Common myeloid progenitor, CD34-positive (primary cell): ENCODE results near the gene DIMT1.

Source experiments
- CTCF ChIA-PET: fragments of 350-600 bp; sonication (Branson Sonifier 250); formaldehyde crosslinking; loops from one replicate; lab custom pipeline; 2021; ENCODE audit warnings: antibody characterized with exemption; lab: Charles Lee
- POLR2A ChIA-PET: fragments of 350-600 bp; sonication (Branson Sonifier 250); formaldehyde crosslinking; loops from one replicate; lab custom pipeline; 2021; ENCODE audit warnings: antibody characterized with exemption; lab: Charles Lee
- DNase-seq, 3 donors: peaks; one replicate each; pipeline versions ENCODE4 v3.0.0 to v3.0.0-alpha.2; 2013
- H3K27ac ChIP-seq, 2 experiments: 1 replicate in 1 of 2; 2 replicates in 1 of 2; pipeline ENCODE4 v1.7.0; 2013; ENCODE audit warnings: inconsistent platforms in 2 of 2, low read length in 2 of 2, mild to moderate bottlenecking in 2 of 2, low read depth in 1 of 2, moderate library complexity in 1 of 2; ENCODE audit not compliant: severe bottlenecking in 2 of 2, insufficient read depth in 1 of 2, poor library complexity in 1 of 2
- H3K27me3 ChIP-seq, 5 experiments: replicated peaks in 2 of 5; 1 replicate in 3 of 5; 2 replicates in 2 of 5; pipeline versions ENCODE4 v1.6.1 to v1.7.0; 2013; ENCODE audit warnings: low read length in 4 of 5, mild to moderate bottlenecking in 2 of 5, moderate library complexity in 2 of 5, inconsistent platforms in 1 of 5; ENCODE audit not compliant: insufficient read depth in 5 of 5, control insufficient read depth in 4 of 5
- H3K36me3 ChIP-seq, 4 experiments: 1 replicate in 2 of 4; 2 replicates in 2 of 4; pipeline versions ENCODE4 v1.6.1 to v1.7.0; 2013; ENCODE audit warnings: low read length in 3 of 4, control low read depth in 1 of 4, mild to moderate bottlenecking in 1 of 4; ENCODE audit not compliant: control insufficient read depth in 4 of 4, insufficient read depth in 4 of 4
- H3K4me1 ChIP-seq, 4 experiments: 1 replicate in 3 of 4; 2 replicates in 1 of 4; pipeline versions ENCODE4 v1.6.1 to v1.7.1; 2013; ENCODE audit warnings: low read length in 3 of 4, mild to moderate bottlenecking in 3 of 4, control low read depth in 1 of 4, inconsistent platforms in 1 of 4, moderate library complexity in 1 of 4; ENCODE audit not compliant: control insufficient read depth in 4 of 4, insufficient read depth in 4 of 4; ENCODE audit errors: control extremely low read depth in 1 of 4
- H3K4me3 ChIP-seq, 7 experiments: 1 replicate in 4 of 7; 2 replicates in 3 of 7; pipeline versions ENCODE4 v1.5.1 to v1.7.0; 2013; ENCODE audit warnings: mild to moderate bottlenecking in 7 of 7, low read length in 6 of 7, moderate library complexity in 6 of 7, inconsistent platforms in 2 of 7, low read depth in 2 of 7, control low read depth in 1 of 7; ENCODE audit not compliant: insufficient read depth in 4 of 7, control insufficient read depth in 1 of 7; ENCODE audit errors: extremely low read depth in 1 of 7
- H3K9me3 ChIP-seq, 5 experiments: 1 replicate in 4 of 5; 2 replicates in 1 of 5; pipeline versions ENCODE4 v1.6.1 to v1.7.1; 2013; ENCODE audit warnings: low read length in 4 of 5, mild to moderate bottlenecking in 2 of 5, inconsistent platforms in 1 of 5, low read depth in 1 of 5, moderate library complexity in 1 of 5; ENCODE audit not compliant: control insufficient read depth in 4 of 5, insufficient read depth in 2 of 5; ENCODE audit errors: control extremely low read depth in 1 of 5
- WGBS: methylation state at CpG from one replicate; pipeline ENCODE4 v1.1.5; 2013; ENCODE audit not compliant: insufficient coverage; 5-methylcytosine and 5-hydroxymethylcytosine counted together

The DIMT1 gene

DNA sequence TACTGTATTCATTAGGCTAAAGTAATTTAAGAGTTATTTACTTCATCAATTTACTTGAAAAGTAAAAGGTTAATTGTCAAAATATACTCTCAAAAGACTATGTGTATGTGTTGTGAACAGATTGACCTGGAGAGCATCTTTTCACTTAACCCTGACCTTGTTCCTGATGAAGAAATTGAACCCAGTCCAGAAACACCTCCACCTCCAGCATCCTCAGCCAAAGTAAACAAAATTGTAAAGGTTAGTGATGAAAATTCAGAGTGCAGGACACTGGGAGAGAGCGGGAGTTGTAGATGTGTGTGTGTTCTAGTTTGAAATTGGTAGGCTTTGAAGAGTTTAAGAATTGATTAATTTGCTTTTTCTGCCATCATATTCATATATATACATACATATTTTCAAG lies 55.8 kb downstream of the DIMT1 start:
- WGBS: no CpG with 5 or more reads among the region's 1 CpG
- no peak for DNase-seq
- POLR2A ChIA-PET: no interaction called here
- Histone ChIP-seq H3K27me3 (no peaks in the 10 kb centered on the region), H3K4me3 (no peak overlapping the region), H3K36me3 (peaks cover 15 to 31% (median 22%) of the 10 kb centered on the region in 4 experiments), H3K27ac (no peak overlapping the region), H3K9me3 (no peaks in the 10 kb centered on the region), H3K4me1 (peaks cover 0 to 11% (median 4%) of the 10 kb centered on the region in 4 experiments)
- CTCF ChIA-PET: no interaction called here

DNA sequence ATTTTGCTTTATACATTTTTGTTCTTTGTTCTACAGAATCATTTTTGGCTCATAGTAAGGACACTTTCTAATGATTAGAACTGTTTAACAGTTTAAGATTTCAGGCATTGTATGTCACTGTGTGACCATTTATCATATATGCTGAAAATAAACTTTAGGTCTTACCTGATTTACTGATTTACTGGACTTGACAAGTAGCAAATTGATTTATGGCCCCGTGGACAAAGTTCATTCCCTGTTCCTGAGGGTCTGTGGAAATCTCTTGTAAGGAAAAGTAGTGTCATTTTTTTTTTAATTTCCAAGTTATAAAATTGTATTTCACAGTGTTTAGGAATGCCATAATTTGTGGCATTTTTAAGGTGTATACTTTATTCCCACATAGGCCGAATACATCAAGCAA lies 57.0 kb downstream of the DIMT1 start:
- ChIA-PET CTCF (interaction anchor here (1.0 to 1.8 kb wide), 2 partner anchors 8 to 9 kb away, joined by 3 to 4 read pairs; no protein-coding TSS in a partner anchor), POLR2A (no interaction called here)

DNA sequence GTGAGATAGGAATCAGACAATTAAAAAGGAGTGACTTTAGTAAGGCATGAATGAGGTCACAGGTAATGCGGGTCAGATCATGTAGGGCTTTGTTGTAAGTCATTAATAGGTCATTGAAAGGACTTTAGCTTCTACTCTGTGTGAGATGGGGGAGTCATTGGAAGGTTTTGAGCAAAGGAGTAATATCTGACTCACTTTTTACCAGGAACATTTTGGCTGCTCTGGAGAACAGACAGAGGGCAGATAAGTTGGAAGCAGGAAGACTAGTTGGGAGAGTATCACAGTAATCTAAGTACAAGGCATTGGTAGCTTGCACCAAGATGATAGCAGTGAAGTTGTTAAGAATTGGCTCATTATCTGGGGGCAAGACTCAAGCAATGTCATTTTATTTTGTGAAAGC lies 60.3 kb downstream of the DIMT1 start:
- Histone ChIP-seq H3K36me3 (peaks cover 3 to 13% (median 6%) of the 10 kb centered on the region in 4 experiments), H3K27me3 (no peaks in the 10 kb centered on the region), H3K4me3 (no peak overlapping the region), H3K27ac (peak overlapping the region in 1 of 2 experiments; percentile 1), H3K9me3 (no peaks in the 10 kb centered on the region), H3K4me1 (peaks cover 8 to 17% (median 13%) of the 10 kb centered on the region in 4 experiments)
- CTCF ChIA-PET: interaction anchor here (1.1 to 2.0 kb wide), 7 partner anchors 9 to 119 kb away, joined by 3 to 12 read pairs (median 5); no protein-coding TSS in a partner anchor
- no peak for DNase-seq
- POLR2A ChIA-PET: no interaction called here
- 100% methylated on average over 1 of the region's 1 CpG for WGBS

More for the DNA sequence above, 57.0 kb downstream of the DIMT1 start:
- no peak for DNase-seq
- Histone ChIP-seq H3K4me1 (peaks cover 3 to 8% (median 6%) of the 10 kb centered on the region in 4 experiments), H3K4me3 (no peak overlapping the region), H3K36me3 (peaks cover 10 to 25% (median 22%) of the 10 kb centered on the region in 4 experiments), H3K9me3 (no peaks in the 10 kb centered on the region), H3K27me3 (no peaks in the 10 kb centered on the region), H3K27ac (no peak overlapping the region)
- no CpG with 5 or more reads among the region's 2 CpGs for WGBS

DNA sequence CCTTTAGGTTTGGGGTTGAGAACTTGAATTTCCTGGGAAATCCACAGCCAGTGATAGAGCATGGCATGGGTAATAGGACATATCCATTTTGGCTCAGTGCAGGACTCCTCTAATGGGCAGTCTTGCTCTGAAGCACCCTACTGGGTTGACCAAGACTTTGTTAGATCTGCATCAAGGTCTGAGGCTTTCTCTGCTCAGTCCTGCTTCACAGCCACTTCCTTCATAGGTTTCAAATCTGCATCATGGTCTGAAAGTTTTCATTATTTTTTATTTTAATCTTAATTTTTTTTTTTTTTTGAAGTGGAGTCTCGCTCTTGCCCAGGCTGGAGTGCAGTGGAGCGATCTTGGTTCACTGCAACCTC lies 61.2 kb downstream of the DIMT1 start:
- no CpG with 5 or more reads among the region's 2 CpGs for WGBS
- Histone ChIP-seq H3K9me3 (no peaks in the 10 kb centered on the region), H3K4me3 (no peak overlapping the region), H3K27ac (no peak overlapping the region), H3K4me1 (peaks cover 8 to 17% (median 13%) of the 10 kb centered on the region in 4 experiments), H3K27me3 (no peaks in the 10 kb centered on the region), H3K36me3 (peaks cover 0 to 8% (median under 1%) of the 10 kb centered on the region in 4 experiments)
- CTCF ChIA-PET: interaction anchor here (0.9 kb wide), 1 partner anchor 9 kb away, joined by 3 read pairs; no protein-coding TSS in a partner anchor
- no peak for DNase-seq
- POLR2A ChIA-PET: no interaction called here

DNA sequence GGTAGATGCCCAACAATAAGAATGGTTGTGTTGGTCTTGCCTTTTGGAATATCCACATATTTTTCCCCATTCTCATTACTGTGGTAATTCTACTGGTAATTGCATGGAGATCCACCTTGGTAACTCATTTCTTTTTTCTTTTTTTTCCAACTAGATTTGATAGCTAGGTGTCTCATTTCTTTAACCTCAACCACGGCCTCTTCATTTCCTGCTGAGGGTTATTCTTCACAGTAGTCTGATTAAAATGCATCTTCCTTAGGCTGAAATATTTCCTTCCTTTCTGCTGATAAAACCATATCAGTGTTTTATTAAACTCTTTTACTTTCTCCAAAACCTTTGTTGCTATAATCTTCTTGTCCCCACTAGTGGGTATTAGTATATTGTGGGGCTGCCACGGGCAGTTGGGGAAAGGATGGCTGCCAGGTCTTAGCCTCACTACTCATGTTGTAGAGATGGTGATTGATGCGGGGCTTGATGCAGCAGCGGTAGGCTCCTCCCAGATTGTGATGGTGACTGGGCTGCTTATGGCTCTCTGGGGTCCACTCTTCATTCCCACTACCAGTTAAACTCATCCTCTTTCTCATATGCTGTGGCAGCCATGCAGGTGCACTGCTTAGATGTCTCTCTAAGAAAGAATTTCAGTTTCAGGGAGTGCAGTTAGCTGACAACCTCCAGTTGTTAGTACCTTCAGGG lies 61.8 kb downstream of the DIMT1 start:
- Histone ChIP-seq H3K27me3 (no peaks in the 10 kb centered on the region), H3K36me3 (peaks cover 0 to 8% (median under 1%) of the 10 kb centered on the region in 4 experiments), H3K27ac (no peak overlapping the region), H3K9me3 (no peaks in the 10 kb centered on the region), H3K4me3 (peak overlapping the region in 1 of 7 experiments; percentile 39), H3K4me1 (peaks cover 8 to 17% (median 13%) of the 10 kb centered on the region in 4 experiments)
- CTCF ChIA-PET: interaction anchor here (0.9 kb wide), 1 partner anchor 9 kb away, joined by 3 read pairs; no protein-coding TSS in a partner anchor
- POLR2A ChIA-PET: no interaction called here
- WGBS: no CpG with 5 or more reads among the region's 4 CpGs
- DNase-seq: no peak

DNA sequence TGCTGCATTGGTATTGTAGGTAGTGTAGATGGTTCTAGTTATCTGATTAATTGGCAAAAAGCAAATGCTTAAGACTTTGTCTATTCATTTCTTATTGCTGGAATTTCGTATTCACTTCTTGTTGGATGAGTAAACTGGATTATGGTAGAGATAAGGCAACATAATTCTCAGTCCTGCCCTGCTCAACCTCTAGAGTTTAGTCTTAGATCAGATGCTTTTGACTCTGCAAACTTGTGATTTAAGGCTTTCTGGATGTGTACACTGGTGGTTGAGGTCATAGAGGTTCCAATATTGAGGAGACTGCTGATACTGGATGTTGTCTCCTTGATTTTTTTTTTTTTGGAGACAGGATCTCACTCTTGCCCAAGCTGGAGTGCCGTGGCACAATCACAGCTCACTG lies 62.7 kb downstream of the DIMT1 start:
- 100% methylated on average over 1 of the region's 2 CpGs for WGBS
- Histone ChIP-seq H3K9me3 (no peaks in the 10 kb centered on the region), H3K27ac (no peak overlapping the region), H3K4me1 (peaks cover 8 to 17% (median 13%) of the 10 kb centered on the region in 4 experiments), H3K4me3 (no peak overlapping the region), H3K36me3 (peaks cover 0 to 8% (median under 1%) of the 10 kb centered on the region in 4 experiments), H3K27me3 (no peaks in the 10 kb centered on the region)
- ChIA-PET POLR2A (no interaction called here), CTCF (interaction anchor here (1.1 to 1.5 kb wide), 3 partner anchors 13 to 35 kb away, joined by 3 to 5 read pairs (median 3); partner anchors contain the start of gene KIF2A)
- DNase-seq: no peak

DNA sequence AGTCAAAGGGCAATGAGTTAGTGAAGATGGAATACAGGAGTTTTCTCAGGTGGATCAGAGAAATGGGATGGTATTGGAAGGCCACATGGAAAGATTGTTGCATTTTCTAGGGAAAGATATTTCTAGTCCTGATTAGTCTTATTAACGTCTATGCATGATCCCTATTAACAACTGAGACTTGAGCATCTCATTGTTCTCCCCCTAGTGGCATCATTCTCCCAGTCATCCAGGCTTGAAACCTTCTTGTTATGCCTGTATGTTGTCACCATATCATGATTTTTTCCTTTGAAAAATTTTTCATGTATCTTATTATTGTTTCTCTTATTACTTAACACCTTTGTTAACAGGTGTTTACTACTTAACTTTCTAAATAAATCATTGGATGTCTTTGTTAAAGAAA lies 63.3 kb downstream of the DIMT1 start:
- no peak overlapping the region for H3K27ac ChIP-seq
- H3K4me1 ChIP-seq: peaks cover 8 to 17% (median 13%) of the 10 kb centered on the region in 4 experiments
- no CpG with 5 or more reads among the region's 1 CpG for WGBS
- H3K9me3 ChIP-seq: no peaks in the 10 kb centered on the region
- ChIA-PET CTCF (interaction anchor here (1.1 to 1.5 kb wide), 3 partner anchors 14 to 35 kb away, joined by 3 to 5 read pairs (median 3); partner anchors contain the start of gene KIF2A), POLR2A (no interaction called here)
- H3K36me3 ChIP-seq: peaks cover 0 to 8% (median 1%) of the 10 kb centered on the region in 4 experiments
- no peaks in the 10 kb centered on the region for H3K27me3 ChIP-seq
- peak; percentile 38 to 66 (median 57) for DNase-seq
- no peak overlapping the region for H3K4me3 ChIP-seq
